SW480 (cell line): ENCODE results near the gene EYS.

ENCODE experiments used
- DNase-seq: peaks from one replicate; pipeline ENCODE4 v3.0.0-alpha.2; 2016; ENCODE audit warnings: low spot score

EYS gene

GRCh38 chr6:65707126-65707826, at the start of gene EYS:
Gene EYS (minus strand): TSS chr6:65707226. CDS start chr6:65495410, 211,816 bp downstream.
- no peak for DNase-seq

GRCh38 chr6:65746302-65746701, 39.3 kb upstream of the EYS start:
- no peak for DNase-seq

GRCh38 chr6:65745614-65746013, 38.6 kb upstream of the EYS start:
- no peak for DNase-seq

- no peak for DNase-seq
Measured at GRCh38 chr6:65728879-65729479, 22.0 kb upstream of the EYS start.

GRCh38 chr6:65719101-65719500, 12.1 kb upstream of the EYS start:
- no peak for DNase-seq

- no peak for DNase-seq
Measured at GRCh38 chr6:65711531-65711930, 4.5 kb upstream of the EYS start.

- DNase-seq, result no peak
Measured at GRCh38 chr6:65709099-65709830, 2.2 kb upstream of the EYS start.

GRCh38 chr6:65708162-65708561, 1.1 kb upstream of the EYS start:
- DNase-seq, result no peak

- no peak for DNase-seq
Measured at GRCh38 chr6:65706436-65706835, 590 bp downstream of the EYS start.

GRCh38 chr6:65701325-65701724, 5.7 kb downstream of the EYS start:
- no peak for DNase-seq

GRCh38 chr6:65700561-65700960, 6.5 kb downstream of the EYS start:
- DNase-seq, result no peak

- no peak for DNase-seq
Measured at GRCh38 chr6:65692109-65692508, 14.9 kb downstream of the EYS start.

GRCh38 chr6:65680232-65680631, 26.8 kb downstream of the EYS start:
- DNase-seq, result no peak

- no peak for DNase-seq
Measured at GRCh38 chr6:65671922-65672321, 35.1 kb downstream of the EYS start.

- DNase-seq, result no peak
Measured at GRCh38 chr6:65667916-65668656, 38.9 kb downstream of the EYS start.

GRCh38 chr6:65650086-65650485, 56.9 kb downstream of the EYS start:
- DNase-seq, result no peak

- DNase-seq, result peak; percentile 12
Measured at GRCh38 chr6:65649392-65649791, 57.6 kb downstream of the EYS start.

- DNase-seq, result no peak
Measured at GRCh38 chr6:65646544-65646943, 60.5 kb downstream of the EYS start.

GRCh38 chr6:65642776-65643175, 64.2 kb downstream of the EYS start:
- no peak for DNase-seq

- DNase-seq, result peak; percentile 10
Measured at GRCh38 chr6:65638047-65638831, 68.8 kb downstream of the EYS start.

- no peak for DNase-seq
Measured at GRCh38 chr6:65637289-65638046, 69.6 kb downstream of the EYS start.
